Measurements from ENCODE around the gene SLC35F6.

SLC35F6 gene

DNA sequence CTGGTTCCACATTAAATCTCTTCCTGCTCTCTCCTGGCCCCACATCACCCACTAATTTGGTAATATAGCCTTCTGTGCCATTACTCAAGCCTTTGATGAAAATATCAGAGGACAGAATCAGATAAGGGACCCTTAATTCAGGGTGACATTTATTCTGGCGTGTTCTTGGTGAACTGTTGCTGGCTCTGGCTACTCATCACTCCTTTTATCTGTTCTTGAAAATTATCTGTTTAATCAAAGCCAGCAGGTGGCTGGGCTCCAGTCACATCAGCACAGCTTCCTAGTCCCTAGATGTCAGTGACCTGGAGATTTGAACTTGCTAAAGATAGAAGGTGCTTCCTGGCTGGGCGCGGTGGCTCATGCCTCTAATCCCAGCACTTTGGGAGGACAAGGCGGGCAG, 26.9 kb upstream of the SLC35F6 start:
- H3K4me3 ChIP-seq (ENCODE audit: control insufficient read depth, low read depth, low read length), result no peak overlapping the region
- DNase-seq (ENCODE audit: low read depth), result no peak
- no peak for TF ChIP-seq CTCF (IDR thresholded peaks at IDR 0.05; ENCODE audit: control insufficient read depth, insufficient read depth, low read depth, low read length, missing control alignments)

GRCh38 chr2:26738481-26738880, 25.6 kb upstream of the SLC35F6 start:
- no peak for TF ChIP-seq CTCF (IDR thresholded peaks at IDR 0.05; ENCODE audit: control insufficient read depth, insufficient read depth, low read depth, low read length, missing control alignments)

GRCh38 chr2:26739514-26739913, 24.6 kb upstream of the SLC35F6 start:
- no peak overlapping the region for H3K4me3 ChIP-seq (ENCODE audit: control insufficient read depth, low read depth, low read length)
- DNase-seq (ENCODE audit: low read depth), result no peak
- no peak for TF ChIP-seq CTCF (IDR thresholded peaks at IDR 0.05; ENCODE audit: control insufficient read depth, insufficient read depth, low read depth, low read length, missing control alignments)

More at GRCh38 chr2:26738481-26738880, 25.6 kb upstream of the SLC35F6 start:
- DNase-seq (ENCODE audit: low read depth), result no peak
- H3K4me3 ChIP-seq (ENCODE audit: control insufficient read depth, low read depth, low read length), result no peak overlapping the region

GRCh38 chr2:26740346-26740745, 23.7 kb upstream of the SLC35F6 start:
- H3K4me3 ChIP-seq (ENCODE audit: control insufficient read depth, low read depth, low read length), result no peak overlapping the region
- DNase-seq (ENCODE audit: low read depth), result no peak
- no peak for TF ChIP-seq CTCF (IDR thresholded peaks at IDR 0.05; ENCODE audit: control insufficient read depth, insufficient read depth, low read depth, low read length, missing control alignments)

DNA sequence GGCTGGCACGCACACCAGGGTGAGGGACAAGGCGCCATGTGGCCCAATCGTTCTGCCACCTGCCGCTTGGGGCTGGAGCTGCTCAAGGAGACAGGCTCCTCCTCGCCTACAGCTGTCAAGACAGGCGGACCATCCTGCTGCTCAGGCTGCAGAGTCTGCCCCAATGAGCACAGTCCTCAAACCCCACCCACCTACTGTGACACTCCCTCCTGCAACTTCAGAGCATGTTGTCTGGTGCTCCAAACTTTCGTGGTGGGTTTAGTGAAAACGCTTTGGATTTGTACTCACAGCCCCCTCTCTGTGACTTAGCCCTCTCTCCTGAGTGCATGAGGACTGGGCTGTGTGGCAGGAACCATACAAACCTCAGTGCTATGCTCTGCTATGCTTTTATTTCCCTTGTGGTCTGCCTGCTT, 23.2 kb upstream of the SLC35F6 start:
- DNase-seq (ENCODE audit: low read depth), result no peak
- no peak for TF ChIP-seq CTCF (IDR thresholded peaks at IDR 0.05; ENCODE audit: control insufficient read depth, insufficient read depth, low read depth, low read length, missing control alignments)
- H3K4me3 ChIP-seq (ENCODE audit: control insufficient read depth, low read depth, low read length), result no peak overlapping the region

- no peak overlapping the region for H3K4me3 ChIP-seq (ENCODE audit: control insufficient read depth, low read depth, low read length)
- TF ChIP-seq CTCF (IDR thresholded peaks at IDR 0.05; ENCODE audit: control insufficient read depth, insufficient read depth, low read depth, low read length, missing control alignments), result no peak
- DNase-seq (ENCODE audit: low read depth), result no peak
Observed at GRCh38 chr2:26742048-26742770, 21.9 kb upstream of the SLC35F6 start.

Data from AG09309 (cell line).